Endodermal cell (in vitro differentiated cells): Measurements from ENCODE around the gene SCAI. TPM values are rescaled to one million over a fixed set of nuclear protein-coding genes. Genes with fewer than 3 reads are reported as not detected.

Experiments used
- DNase-seq: peaks from one replicate; pipeline ENCODE4 v3.0.0-alpha.2; 2017
- H3K27ac ChIP-seq: 2 replicates; pipeline ENCODE4 v1.5.1; 2013; ENCODE audit warnings: mild to moderate bottlenecking, low read depth, low read length, moderate library complexity
- H3K27me3 ChIP-seq: 2 replicates; pipeline ENCODE4 v1.6.1; 2013; ENCODE audit warnings: mild to moderate bottlenecking, low read length, moderate library complexity; ENCODE audit not compliant: insufficient read depth, control insufficient read depth, poor library complexity, severe bottlenecking
- H3K36me3 ChIP-seq: 2 replicates; pipeline ENCODE4 v1.7.0; 2013; ENCODE audit warnings: mild to moderate bottlenecking, low read length, moderate library complexity; ENCODE audit not compliant: control insufficient read depth, insufficient read depth
- H3K4me1 ChIP-seq: one replicate; pipeline ENCODE4 v1.7.0; 2013; ENCODE audit warnings: low read length; ENCODE audit not compliant: control insufficient read depth, insufficient read depth
- H3K4me3 ChIP-seq: 2 replicates; pipeline ENCODE4 v1.5.1; 2013; ENCODE audit warnings: mild to moderate bottlenecking, low read length, moderate library complexity
- H3K9ac ChIP-seq: 2 replicates; pipeline ENCODE4 v1.6.1; 2013; ENCODE audit warnings: mild to moderate bottlenecking, low read length, moderate library complexity; ENCODE audit not compliant: poor library complexity, severe bottlenecking; ENCODE audit errors: extremely low read depth
- H3K9me3 ChIP-seq: 2 replicates; pipeline ENCODE4 v1.6.1; 2013; ENCODE audit warnings: mild to moderate bottlenecking, low read length, moderate library complexity; ENCODE audit not compliant: control insufficient read depth
- H3K27ac Mint-ChIP-seq: 2 replicates; pipeline ENCODE4 v1.8.0; 2020; ENCODE audit warnings: mixed read lengths
- H3K27me3 Mint-ChIP-seq: 2 replicates; pipeline ENCODE4 v1.8.0; 2021; ENCODE audit warnings: mild to moderate bottlenecking, mixed read lengths; ENCODE audit not compliant: insufficient read depth
- H3K36me3 Mint-ChIP-seq: 2 replicates; pipeline ENCODE4 v1.8.0; 2020; ENCODE audit warnings: low read depth, mixed read lengths
- H3K4me1 Mint-ChIP-seq: 2 replicates; pipeline ENCODE4 v1.8.0; 2020; ENCODE audit warnings: mixed read lengths
- H3K4me3 Mint-ChIP-seq: 2 replicates; pipeline ENCODE4 v1.8.0; 2020; ENCODE audit warnings: mild to moderate bottlenecking, moderate library complexity, mixed read lengths
- H3K9me3 Mint-ChIP-seq: 2 replicates; pipeline ENCODE4 v1.8.0; 2020; ENCODE audit warnings: mild to moderate bottlenecking, mixed read lengths
- CTCF ChIP-seq: fragments of 200-600 bp; sonication (generic); conservative IDR thresholded peaks from 2 replicates; pipeline ENCODE4 v1.5.0; 2021; ENCODE audit warnings: antibody characterized with exemption, mild to moderate bottlenecking
- WGBS, 2 experiments: methylation state at CpG; one replicate each; pipeline versions ENCODE4 v1.1.5 to v1.1.7; 2013; ENCODE audit warnings: missing lambda C conversion rate in 2 of 2, mixed read lengths in 1 of 2; ENCODE audit not compliant: insufficient coverage in 1 of 2, insufficient read length in 1 of 2; 5-methylcytosine and 5-hydroxymethylcytosine counted together
- total RNA-seq, 2 donors: library from RNA; stranded (reverse); fragmentation: NEBNext Ultra II Directional in 1 of 2; extraction: Animal tissue kit (Norgen Biotek cat#: 25700) in 1 of 2; gene quantifications; 2 replicates in 1 of 2; 3 replicates in 1 of 2; pipeline ENCODE4 v1.2.1, GENCODE V29; 2021

Gene SCAI
- total RNA-seq, 2 donors from 2014 or later, result 22.9 to 34.7 TPM

GRCh38 chr9:124899845-124900244, 243.5 kb downstream of the SCAI start:
- no peaks in the 10 kb centered on the region for H3K27me3 Mint-ChIP-seq
- H3K36me3 Mint-ChIP-seq, result peaks cover 36% of the 10 kb centered on the region
- no peak overlapping the region for H3K4me3 Mint-ChIP-seq

GRCh38 chr9:124897570-124898460, 245.5 kb downstream of the SCAI start:
- peaks cover 31% of the 10 kb centered on the region for H3K36me3 Mint-ChIP-seq
- Histone ChIP-seq H3K4me1 (no peaks in the 10 kb centered on the region), H3K9me3 (no peaks in the 10 kb centered on the region), H3K27ac (no peak overlapping the region), H3K27me3 (no peaks in the 10 kb centered on the region), H3K9ac (no peak overlapping the region), H3K4me3 (no peak overlapping the region), H3K36me3 (peaks cover 9% of the 10 kb centered on the region)
- H3K4me3 Mint-ChIP-seq, result no peak overlapping the region
- DNase-seq, result no peak
- no peaks in the 10 kb centered on the region for H3K27me3 Mint-ChIP-seq
- 90 to 94% methylated on average over 6 of the region's 6 CpGs for WGBS, 2 experiments
- H3K4me1 Mint-ChIP-seq, result no peaks in the 10 kb centered on the region
- no peak overlapping the region for H3K27ac Mint-ChIP-seq
- no peaks in the 10 kb centered on the region for H3K9me3 Mint-ChIP-seq
- TF ChIP-seq CTCF, result no peak

More at GRCh38 chr9:124899845-124900244, 243.5 kb downstream of the SCAI start:
- Histone ChIP-seq H3K27me3 (no peaks in the 10 kb centered on the region), H3K4me1 (no peaks in the 10 kb centered on the region), H3K36me3 (peaks cover 5% of the 10 kb centered on the region), H3K9me3 (no peaks in the 10 kb centered on the region), H3K4me3 (no peak overlapping the region), H3K9ac (no peak overlapping the region), H3K27ac (no peak overlapping the region)
- Mint-ChIP-seq H3K9me3 (no peaks in the 10 kb centered on the region), H3K27ac (peak overlapping the region; percentile 33), H3K4me1 (no peaks in the 10 kb centered on the region)
- DNase-seq, result no peak
- no peak for TF ChIP-seq CTCF
- WGBS, 2 experiments, result 94 to 97% methylated on average over 7 to 9 of the region's 9 CpGs

GRCh38 chr9:124894741-124895170, 248.6 kb downstream of the SCAI start:
- DNase-seq, result peak; percentile 72
- Histone ChIP-seq H3K27me3 (no peaks in the 10 kb centered on the region), H3K27ac (peak overlapping the region; percentile 83), H3K9ac (no peak overlapping the region), H3K9me3 (no peaks in the 10 kb centered on the region), H3K36me3 (peaks cover 14% of the 10 kb centered on the region), H3K4me1 (no peaks in the 10 kb centered on the region), H3K4me3 (no peak overlapping the region)
- peaks cover 39% of the 10 kb centered on the region for H3K36me3 Mint-ChIP-seq
- peak; percentile 74 for TF ChIP-seq CTCF
- no peaks in the 10 kb centered on the region for H3K9me3 Mint-ChIP-seq
- no peaks in the 10 kb centered on the region for H3K27me3 Mint-ChIP-seq
- no peak overlapping the region for H3K4me3 Mint-ChIP-seq
- no peak overlapping the region for H3K27ac Mint-ChIP-seq
- no peaks in the 10 kb centered on the region for H3K4me1 Mint-ChIP-seq
